OCI-M1 (cell line): Measurements from ENCODE around the gene TBC1D5.
A peak's percentile ranks its signal among the peaks of the same experiment; 100 is the strongest.
"Not testable (repeated sequence)": the region's sequence is repeated elsewhere in the genome, so short reads cannot be mapped to it uniquely, and the experiment has no call there.

Experiments used
- DNase-seq: peaks from one replicate; lab custom pipeline; 2025; lab: John Stamatoyannopoulos, UW

TBC1D5 gene

DNA sequence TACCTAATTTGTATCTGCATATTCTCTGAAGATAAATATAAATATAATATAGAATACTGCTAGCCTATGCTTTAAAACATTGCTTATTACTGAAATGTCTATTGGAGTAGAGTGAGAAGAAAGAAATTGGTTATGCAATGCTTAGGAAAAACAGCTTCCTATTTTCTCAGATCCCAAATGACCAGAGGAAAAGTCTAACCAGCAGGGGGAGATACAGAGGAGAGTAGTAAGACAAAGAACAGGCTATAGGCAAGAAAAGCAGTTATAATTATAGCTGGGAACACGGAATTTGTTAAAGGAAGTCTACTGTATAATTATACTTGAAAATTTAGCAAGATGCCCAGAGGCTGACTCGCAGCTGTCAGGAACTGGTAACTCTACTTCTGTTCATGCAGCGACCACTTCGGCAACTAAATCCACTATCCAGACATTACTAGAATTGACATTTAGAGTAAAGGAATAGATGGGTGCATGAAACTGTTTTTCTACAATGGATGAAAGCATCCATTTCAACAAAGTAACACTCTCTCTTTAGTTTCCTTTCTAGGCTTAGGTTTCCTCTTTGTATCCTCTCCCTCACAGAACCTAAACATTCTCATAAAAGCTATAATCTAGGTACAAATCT is 97.2 kb downstream of the TBC1D5 start:
- DNase-seq = peak; percentile 89

DNA sequence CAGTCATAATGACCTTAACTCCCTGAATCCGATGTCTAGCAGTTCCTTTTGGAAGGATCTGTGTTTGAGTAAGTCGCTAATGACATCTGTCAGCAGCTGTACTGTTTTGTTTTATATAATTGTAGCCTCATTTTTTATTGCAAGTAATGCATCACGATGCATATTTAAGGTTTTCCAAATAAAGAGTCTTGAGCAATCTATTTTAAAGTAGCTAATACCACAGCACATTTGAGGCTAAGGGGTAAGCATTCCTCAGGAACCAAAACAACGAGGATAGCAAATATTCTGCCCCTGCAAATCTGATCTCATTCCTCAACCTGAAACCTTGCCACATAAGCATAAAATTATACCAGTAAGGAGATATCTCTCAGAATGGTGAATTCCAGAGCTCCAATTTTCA is 98.7 kb downstream of the TBC1D5 start:
- no peak for DNase-seq

DNA sequence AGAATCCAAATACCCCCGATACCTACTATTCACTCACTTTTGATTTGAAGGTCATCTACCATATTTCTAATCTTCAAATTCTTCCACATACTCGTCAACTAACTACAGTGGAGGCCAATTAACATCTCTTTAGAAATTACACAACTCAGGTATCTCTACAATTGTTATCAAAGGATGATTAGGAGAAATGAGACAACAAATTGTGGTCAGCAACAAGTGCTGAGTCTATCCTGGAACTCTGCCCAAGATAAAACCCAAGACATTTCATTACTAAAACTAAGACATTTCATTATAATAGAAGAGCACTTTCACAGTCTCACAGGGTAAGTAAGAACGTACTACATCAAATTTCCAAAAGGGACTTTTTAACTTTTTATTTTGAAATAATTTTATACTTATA is 100.0 kb downstream of the TBC1D5 start:
- no peak for DNase-seq

DNA sequence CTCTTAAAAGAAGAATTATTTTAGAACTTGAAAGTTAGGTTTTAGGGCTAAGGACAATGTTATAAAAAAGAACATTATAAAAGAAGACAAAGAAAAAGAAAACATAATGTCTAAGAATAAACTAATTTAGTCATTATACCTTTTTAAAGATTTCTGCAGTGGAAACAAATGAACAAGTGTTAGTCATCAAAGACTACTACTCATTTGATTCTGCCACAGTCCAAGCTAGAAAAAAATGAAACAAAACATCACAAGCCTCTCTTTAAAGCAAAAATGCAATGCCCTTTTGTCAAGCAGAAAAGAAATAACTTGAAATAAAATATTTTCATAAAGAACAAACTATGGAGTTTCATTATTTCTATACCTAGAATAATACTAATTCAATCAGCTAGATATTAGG is 102.0 kb downstream of the TBC1D5 start:
- no peak for DNase-seq

DNA sequence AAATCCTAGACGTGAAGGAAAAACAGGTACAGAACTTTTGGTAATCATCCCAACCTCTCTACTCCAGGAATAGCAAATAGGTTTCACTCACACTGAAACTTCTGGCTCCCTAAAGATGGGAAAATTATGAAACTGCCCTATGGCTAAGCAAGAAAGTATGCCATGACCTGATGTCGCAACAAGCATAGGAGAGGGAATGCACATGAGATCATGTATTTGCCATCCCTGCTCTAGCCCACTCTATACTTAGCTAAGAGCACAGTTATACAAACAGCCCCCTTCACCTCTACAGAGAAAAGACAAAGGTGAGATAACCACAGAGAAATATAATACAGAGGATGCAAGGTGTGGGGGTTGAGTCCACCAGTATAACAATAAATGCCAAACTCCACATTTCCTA is 102.7 kb downstream of the TBC1D5 start:
- no peak for DNase-seq

DNA sequence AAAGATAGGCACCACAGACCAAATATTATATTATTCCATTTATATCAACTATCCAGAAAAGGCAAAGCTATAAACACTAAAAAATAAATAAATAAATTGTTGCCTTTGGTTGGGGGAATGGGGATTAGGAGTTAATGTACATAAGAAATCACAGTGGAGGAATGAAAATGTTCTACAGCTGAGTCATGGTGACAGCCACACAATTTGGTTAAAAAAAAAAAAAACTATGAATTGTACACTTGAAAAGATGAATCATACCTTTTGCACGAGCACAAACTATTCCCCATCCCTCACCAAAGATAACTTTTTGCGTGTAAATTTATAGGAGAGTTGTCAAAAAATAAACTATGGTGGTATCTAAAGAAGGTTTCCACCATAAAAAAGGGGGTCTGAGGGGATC is 103.2 kb downstream of the TBC1D5 start:
- no peak for DNase-seq

DNA sequence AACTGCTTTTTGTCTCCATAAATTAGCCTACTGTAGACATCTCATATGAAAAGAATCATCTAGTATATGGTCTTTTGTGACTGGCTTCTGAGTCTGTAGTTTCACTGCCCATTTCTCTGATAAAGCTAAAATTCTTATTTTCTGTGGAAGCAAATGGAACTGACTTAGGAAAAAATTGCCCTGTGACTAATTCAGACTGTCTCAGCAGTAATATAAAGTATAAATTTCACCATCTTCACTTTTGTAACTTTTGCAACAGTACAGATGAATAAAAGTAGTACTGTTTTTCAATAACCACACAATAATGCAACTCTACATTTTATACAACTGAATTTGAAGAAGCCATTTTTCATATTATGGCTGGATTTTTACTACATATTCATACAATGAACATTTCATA is 104.1 kb downstream of the TBC1D5 start:
- no peak for DNase-seq

DNA sequence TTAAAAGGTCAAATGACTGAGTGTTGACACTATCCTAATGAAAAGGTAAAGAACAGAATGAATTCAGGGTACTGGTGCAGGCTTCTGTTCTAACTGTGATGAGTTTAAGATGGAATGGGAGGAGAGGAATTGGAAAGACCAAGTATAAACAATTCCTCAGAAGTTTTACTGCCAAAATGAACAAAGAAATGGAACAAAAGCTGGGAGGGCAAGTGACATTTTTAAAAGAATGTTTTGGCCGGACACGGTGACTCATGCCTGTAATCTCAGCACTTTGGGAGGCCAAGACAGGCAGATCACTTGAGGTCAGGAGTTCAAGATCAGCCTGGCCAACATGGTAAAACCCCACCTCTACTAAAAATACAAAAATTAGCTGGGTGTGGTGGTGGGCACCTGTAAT is 106.8 kb downstream of the TBC1D5 start:
- not testable (repeated sequence) for DNase-seq

DNA sequence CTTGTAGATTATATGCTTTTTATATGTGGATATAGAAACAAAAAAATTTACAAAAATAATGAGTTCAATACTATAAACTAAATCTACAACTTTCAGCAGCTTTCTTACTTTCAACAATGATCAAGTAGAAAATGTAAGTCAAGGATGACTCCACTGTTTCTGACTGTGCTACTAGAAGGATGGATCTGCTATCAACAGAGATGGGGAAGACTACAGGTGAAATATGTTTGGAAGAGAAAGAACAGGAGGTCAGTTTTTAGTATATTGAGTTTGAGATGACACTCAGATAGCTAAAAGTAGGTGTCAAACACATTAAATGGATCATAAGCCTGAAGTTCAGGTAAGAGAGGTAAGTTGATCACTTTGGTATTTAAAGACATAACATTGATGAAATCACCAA is 107.5 kb downstream of the TBC1D5 start:
- no peak for DNase-seq

DNA sequence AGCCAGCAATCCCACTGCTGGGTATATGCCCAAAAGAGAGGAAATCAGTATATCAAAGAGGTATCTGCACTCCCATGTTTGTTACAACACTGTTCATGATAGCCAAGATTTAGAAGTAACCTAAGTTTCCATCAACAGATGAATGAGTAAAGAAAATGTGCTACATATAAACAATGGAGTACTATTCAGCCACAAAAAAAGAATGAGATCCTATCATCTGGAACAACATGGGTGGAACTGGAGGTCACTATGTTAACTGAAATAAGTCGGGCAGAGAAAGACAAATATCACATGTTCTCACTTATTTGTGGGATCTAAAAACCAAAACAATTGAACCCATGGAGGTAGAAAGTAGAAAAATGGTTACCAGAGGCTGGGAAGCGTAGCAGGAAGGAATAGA is 108.2 kb downstream of the TBC1D5 start:
- no peak for DNase-seq

DNA sequence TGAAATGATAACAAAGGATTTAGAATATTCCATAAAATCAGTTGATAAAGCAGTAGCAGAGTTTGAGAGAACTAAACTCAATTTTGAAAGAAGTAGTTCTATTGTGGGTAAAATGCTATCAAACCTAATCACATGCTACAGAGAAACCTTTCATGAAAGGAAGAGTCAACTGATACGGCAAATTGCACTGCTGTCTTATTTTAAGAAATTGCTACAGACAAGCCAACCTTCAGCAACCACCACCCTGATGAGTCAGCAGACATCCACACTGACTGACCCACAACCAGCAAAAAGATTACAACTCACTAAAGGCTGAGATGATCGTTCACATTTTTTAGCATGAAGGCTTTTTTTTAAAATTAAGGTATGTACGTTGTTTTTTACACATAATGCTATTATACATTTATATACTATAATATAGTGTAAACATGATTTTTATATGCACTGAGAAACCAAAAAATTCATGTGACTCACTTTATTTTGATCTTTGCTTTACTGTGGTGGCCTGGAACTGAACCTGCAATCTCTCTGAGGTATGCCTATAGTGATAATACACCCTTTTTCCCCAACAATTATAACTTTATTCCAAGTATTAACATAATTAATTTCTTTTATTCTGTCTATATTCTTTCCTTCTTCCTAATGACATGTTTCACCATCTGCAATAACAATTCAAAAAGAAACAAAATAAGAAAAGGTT is 109.9 kb downstream of the TBC1D5 start:
- peak; percentile 90 for DNase-seq

DNA sequence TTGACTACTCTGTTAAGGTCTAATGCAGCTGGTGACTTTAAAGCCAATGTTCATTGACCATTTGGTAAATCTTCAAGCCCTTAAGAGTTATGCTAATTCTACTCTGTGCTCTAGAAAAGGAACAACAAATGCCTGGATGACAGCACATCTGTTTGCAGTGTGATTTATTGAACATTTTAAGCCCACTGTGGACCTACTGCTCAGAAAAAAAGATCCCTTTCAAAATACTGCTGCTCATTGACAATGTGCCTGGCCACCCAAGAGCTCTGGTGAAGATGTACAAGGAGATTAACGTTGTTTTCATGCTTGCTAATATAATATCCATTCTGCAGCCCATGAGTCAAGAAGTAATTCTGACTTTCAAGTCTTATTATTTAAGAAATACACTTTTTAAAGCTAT is 110.8 kb downstream of the TBC1D5 start:
- no peak for DNase-seq

DNA sequence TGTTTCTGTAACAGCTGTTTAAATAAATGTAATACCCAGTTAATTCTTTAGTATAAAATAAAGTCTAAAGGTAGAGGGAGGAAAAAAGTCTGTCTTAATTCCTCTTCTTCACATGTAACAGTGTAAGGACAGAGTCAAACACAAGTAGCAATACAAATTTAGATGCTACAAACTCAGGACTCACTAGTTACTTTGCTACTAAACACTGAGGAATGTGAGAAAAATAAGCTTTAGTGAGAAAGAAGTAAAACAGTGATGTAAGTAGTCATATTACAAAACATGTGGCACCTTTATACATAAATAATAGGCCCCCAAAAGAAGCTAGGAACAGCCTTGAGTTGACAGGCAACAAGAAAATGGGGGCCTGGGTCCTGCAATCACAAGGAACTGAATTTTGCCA is 113.0 kb downstream of the TBC1D5 start:
- no peak for DNase-seq

DNA sequence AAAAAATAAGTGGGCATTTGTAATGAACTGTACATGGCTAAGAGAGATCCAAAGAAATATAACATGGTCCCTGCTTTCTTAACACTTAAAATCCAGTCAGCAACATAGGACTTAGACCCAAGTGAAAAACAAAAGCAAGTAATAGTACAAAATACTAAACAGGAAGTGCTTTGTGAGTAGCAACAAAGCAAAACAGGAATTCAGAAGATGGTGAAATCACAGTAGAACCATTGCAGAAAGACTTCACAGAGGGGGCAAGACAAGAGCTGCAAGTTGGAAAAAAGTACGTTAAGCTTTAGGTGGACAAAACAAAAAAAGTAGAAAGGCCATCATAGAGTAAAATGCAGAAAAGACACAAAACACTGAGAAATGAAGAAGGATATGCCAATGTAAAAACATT is 116.0 kb downstream of the TBC1D5 start:
- DNase-seq = no peak

DNA sequence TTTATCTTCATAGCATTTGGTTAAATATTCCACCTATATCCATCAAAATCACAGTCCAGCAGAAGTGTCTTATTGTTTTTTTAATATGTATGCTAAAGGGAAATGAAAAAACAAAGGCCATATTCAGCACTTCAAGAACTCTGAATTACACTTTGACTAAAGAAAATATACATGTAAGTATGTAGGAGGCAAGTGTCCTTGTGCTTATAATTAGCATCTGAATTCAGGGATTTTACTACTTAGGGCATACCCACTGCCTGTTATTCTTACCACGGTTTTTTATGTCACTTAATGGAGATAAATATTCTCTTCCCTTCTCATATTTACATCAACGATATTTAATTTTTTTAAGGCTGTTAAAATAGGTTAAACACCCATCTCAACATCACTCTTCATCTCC is 117.3 kb downstream of the TBC1D5 start:
- DNase-seq = no peak

DNA sequence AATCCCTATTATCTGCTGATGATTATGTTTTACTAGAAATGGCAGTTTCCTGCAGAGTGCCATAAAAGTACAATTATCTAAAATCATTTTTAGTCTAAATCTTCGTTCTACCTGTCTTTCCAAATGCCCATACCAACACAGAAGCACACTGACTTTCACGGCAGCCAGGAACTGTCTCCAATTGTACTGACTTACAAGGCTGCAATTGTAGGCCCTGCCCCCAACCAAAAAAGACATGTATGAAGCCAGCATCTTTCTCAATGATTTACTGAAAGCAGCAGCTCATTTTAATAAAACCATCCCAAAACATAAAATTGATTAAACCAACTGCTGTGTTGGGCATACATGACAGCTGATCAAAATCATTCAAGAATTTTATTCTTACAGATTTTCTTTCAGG is 119.0 kb downstream of the TBC1D5 start:
- no peak for DNase-seq

DNA sequence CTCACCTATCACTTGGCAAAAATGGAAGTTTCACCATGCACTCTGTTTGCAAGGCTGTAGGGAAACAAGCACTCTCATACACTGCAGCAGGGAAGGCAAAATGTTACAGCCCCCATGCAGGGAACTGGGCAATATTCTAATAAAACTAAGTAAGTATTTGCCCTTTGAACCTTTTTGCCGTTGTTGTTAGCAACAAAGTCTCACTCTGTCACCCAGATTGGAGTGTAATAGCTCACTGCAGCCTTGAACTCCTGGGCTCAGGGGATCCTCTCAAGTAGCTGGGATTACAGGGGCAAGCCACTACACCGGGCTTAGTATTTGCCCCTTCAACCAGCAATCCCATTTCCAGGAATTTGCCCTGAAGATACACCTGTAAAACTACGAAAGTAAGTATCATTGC is 122.5 kb downstream of the TBC1D5 start:
- DNase-seq = no peak

DNA sequence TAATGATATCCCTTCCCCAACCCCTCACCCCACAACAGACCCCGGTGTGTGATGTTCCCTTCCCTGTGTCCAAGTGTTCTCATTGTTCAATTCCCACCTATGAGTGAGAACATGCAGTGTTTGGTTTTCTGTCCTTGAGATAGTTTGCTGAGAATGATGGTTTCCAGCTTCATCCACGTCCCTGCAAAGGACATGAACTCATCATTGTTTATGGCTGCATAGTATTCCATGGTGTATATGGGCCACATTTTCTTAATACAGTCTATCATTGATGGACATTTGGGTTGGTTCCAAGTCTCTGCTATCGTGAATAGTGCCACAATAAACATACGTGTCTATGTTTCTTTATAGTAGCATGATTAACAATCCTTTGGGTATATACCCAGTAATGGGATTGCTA is 129.4 kb downstream of the TBC1D5 start:
- not testable (repeated sequence) for DNase-seq

DNA sequence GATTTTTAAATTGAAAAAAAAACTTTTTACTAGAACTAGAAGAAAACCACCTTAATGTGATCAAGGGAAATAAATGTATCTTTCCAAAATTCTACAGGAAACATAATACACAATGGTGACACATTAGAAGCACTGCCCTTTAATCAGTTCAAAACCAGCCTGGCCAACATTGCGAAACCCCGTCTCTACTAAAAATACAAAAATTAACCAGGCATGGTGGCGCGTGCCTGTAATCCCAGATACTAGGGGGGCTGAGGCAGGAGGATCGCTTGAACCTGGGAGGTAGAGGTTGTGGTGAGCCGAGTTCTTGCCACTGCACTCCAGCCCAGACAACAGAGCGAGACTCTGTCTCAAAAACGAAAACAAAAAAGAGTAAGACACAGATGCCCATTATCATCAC is 134.5 kb downstream of the TBC1D5 start:
- DNase-seq = no peak

DNA sequence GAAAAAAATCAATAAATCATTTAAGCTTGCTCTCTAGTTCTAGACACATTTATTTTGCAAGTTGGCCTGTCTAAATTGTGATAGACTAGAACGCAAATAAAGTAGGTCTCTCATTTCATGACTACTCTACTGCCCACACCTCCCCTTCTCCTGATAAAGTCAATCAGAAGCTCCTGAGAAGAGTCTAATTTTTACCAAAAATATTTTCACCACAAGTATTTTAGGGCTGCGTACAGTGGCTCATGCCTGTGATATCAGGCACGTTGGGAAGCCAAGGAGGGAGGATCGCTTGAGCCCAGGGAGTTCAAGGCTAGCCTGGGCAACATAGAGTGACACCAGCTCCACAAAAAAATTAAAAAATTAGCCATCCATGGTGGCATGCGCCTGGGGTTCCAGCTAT is 136.5 kb downstream of the TBC1D5 start:
- DNase-seq = no peak

DNA sequence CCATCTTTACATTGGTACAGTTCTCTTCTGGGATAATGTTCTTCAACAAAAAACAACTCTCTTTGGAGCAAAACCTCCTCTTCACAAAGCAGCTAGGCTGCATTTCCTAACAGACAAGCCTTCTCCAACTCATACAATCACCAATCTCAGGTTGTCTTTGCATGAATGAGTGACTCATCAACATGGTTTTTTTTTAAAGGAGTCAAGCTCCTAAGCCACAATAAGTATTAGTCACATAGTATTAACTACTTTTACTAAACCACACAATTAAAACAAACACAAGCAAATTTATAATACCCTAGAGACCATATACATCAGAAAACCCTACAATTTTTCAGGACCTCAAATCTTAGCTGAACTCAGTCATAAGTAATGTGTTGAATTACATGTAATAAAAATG is 137.4 kb downstream of the TBC1D5 start:
- no peak for DNase-seq

DNA sequence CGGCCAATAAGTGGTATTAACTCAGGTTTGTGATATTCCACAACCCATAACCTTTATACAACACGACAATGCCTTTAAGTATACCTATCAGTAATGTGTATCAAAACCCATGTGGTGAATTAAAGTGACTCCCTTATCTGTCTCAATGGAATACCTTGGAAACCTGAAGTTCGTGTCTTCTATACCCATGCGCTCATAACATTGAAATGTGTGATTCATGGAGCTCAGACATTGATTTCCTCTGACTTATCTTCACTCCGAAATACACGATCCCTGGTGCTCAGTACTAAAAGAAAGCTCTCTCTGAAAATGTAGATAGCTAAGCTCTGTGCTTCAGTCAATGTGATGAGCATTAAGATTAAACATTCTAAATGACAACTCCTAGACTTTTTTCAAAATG is 140.3 kb downstream of the TBC1D5 start:
- DNase-seq = no peak

DNA sequence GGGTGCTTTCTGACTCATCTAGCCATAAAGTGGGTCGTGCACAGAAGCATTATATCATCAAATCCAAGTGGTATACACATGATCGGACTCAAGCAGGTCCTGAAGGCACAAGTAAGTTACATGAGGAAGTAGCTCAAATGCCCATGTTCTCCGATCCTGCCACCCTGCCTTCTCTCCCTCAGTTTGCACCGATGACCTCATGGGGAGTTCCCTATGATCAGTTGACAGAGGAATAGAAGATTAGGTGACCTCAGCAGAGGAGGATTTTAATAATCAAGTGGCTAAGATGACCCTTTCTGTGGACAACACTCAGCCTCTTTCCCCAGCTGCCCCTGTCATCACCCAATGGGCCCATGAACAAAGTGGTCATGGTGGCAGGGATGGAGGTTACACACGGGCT is 149.5 kb downstream of the TBC1D5 start:
- DNase-seq = no peak

DNA sequence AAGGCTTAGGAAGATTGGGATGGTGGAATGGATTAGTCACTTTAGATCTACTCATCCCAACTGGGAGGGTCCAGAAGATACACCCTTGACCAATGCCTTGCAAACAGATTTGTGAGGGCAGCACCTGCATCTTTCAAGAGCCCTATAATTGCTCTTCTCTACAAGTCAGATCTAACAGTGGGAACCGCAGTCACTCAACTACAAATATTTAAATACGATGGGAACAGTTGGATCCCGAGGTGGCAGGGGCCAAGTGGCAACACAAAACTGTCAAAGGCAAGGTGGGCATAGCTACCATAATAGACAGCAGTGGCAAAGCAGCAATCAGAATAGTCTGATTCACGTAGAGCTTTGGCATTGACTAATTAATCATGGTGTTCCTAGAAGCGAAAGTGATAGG is 152.0 kb downstream of the TBC1D5 start:
- DNase-seq = no peak
